GM15510 (cell line): ENCODE results near the gene AUTS2.

Experiments
- POLR2A ChIP-seq: IDR thresholded peaks from 3 replicates; pipeline ENCODE4 v1.6.1; 2011; ENCODE audit warnings: borderline replicate concordance; ENCODE audit not compliant: insufficient read length; ENCODE audit errors: extremely low read depth

Gene AUTS2

GRCh38 chr7:70134029-70134770 lies 535.9 kb downstream of the AUTS2 start:
- TF ChIP-seq POLR2A = no peak

GRCh38 chr7:70135656-70136055 lies 537.4 kb downstream of the AUTS2 start:
- no peak for TF ChIP-seq POLR2A

- TF ChIP-seq POLR2A = no peak
Measured at GRCh38 chr7:70137126-70137525, 538.9 kb downstream of the AUTS2 start.

- no peak for TF ChIP-seq POLR2A
Measured at GRCh38 chr7:70142247-70142932, 544.1 kb downstream of the AUTS2 start.

- no peak for TF ChIP-seq POLR2A
Measured at GRCh38 chr7:70143075-70144044, 545.1 kb downstream of the AUTS2 start.

- TF ChIP-seq POLR2A = no peak
Measured at GRCh38 chr7:70148997-70149396, 550.7 kb downstream of the AUTS2 start.

GRCh38 chr7:70152313-70152712 lies 554.0 kb downstream of the AUTS2 start:
- no peak for TF ChIP-seq POLR2A

- TF ChIP-seq POLR2A = no peak
Measured at GRCh38 chr7:70153933-70154332, 555.7 kb downstream of the AUTS2 start.

GRCh38 chr7:70154521-70155180 lies 556.4 kb downstream of the AUTS2 start:
- TF ChIP-seq POLR2A = no peak

GRCh38 chr7:70156057-70156456 lies 557.8 kb downstream of the AUTS2 start:
- TF ChIP-seq POLR2A = no peak

GRCh38 chr7:70159121-70159520 lies 560.8 kb downstream of the AUTS2 start:
- no peak for TF ChIP-seq POLR2A

GRCh38 chr7:70165477-70166170 lies 567.3 kb downstream of the AUTS2 start:
- no peak for TF ChIP-seq POLR2A

GRCh38 chr7:70171369-70171920 lies 573.2 kb downstream of the AUTS2 start:
- TF ChIP-seq POLR2A = no peak

GRCh38 chr7:70177166-70177565 lies 578.9 kb downstream of the AUTS2 start:
- TF ChIP-seq POLR2A = no peak
